Central memory CD8-positive, alpha-beta T cell (primary cell): Measurements from ENCODE around the gene GGCX.

ENCODE experiments used
- ATAC-seq: fragments of 150-1000 bp; cut with Tn5 transposase; replicated peaks from 2 replicates; pipeline ENCODE4 v1.10.0; 2022; ENCODE audit warnings: mild to moderate bottlenecking, moderate FRiP score, moderate number of reproducible peaks; ENCODE audit not compliant: poor library complexity, severe bottlenecking; ENCODE audit errors: extremely low read depth
- DNase-seq, 2 donors: peaks; one replicate each; pipeline ENCODE4 v3.0.0; 2021; ENCODE audit warnings: low spot score in 2 of 2
- H3K27ac Mint-ChIP-seq: one replicate; pipeline ENCODE4 v1.8.0; 2022; ENCODE audit warnings: low read depth, mild to moderate bottlenecking, moderate library complexity, mixed read lengths
- H3K27me3 Mint-ChIP-seq: one replicate; pipeline ENCODE4 v1.8.0; 2022; ENCODE audit warnings: mixed read lengths
- H3K36me3 Mint-ChIP-seq: one replicate; pipeline ENCODE4 v1.8.0; 2022; ENCODE audit warnings: mild to moderate bottlenecking, moderate library complexity, mixed read lengths; ENCODE audit not compliant: insufficient read depth
- H3K4me1 Mint-ChIP-seq: one replicate; pipeline ENCODE4 v1.8.0; 2022; ENCODE audit warnings: mixed read lengths
- H3K4me3 Mint-ChIP-seq: one replicate; pipeline ENCODE4 v1.8.0; 2022; ENCODE audit warnings: mild to moderate bottlenecking, moderate library complexity, mixed read lengths
- H3K9me3 Mint-ChIP-seq: one replicate; pipeline ENCODE4 v1.8.0; 2022; ENCODE audit warnings: mixed read lengths

The GGCX gene

DNA sequence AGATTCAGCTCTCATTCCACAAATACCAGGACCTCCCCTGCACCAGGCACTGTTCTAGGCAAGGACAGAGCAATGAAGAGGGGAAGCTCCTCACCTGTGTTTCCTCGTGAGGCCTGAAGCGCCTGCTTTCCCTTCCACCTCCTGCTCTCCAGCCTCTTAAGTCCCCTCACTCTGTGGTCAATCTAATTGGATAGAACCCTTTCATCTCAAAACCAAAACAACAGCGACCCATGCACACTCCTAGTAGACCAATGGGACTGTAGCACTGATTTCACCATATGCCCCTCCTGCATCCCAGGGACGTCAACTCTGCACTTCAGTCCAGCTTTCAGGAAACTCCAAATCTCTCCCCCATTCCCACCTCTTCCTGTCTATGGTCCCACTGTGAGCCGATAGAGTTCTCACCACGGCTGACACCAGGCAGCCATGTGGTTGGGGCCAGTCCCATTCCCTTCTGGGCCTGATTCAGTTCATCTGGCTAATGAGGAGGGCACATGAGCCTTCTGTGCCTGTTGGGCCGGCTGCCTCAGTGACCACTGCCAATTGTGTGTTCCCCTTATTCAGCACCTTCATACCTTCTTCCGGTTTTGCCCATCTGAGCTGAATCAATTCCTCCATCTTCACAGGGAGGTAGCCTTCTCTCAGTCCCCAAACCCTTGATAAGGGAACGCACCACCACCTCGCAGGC lies 55.6 kb downstream of the GGCX start:
- no peak overlapping the region for H3K4me3 Mint-ChIP-seq
- no peak for ATAC-seq
- DNase-seq = no peak
- no peaks in the 10 kb centered on the region for H3K27me3 Mint-ChIP-seq
- H3K27ac Mint-ChIP-seq = no peak overlapping the region
- H3K4me1 Mint-ChIP-seq = no peaks in the 10 kb centered on the region
- H3K36me3 Mint-ChIP-seq = no peaks in the 10 kb centered on the region
- H3K9me3 Mint-ChIP-seq = no peaks in the 10 kb centered on the region

DNA sequence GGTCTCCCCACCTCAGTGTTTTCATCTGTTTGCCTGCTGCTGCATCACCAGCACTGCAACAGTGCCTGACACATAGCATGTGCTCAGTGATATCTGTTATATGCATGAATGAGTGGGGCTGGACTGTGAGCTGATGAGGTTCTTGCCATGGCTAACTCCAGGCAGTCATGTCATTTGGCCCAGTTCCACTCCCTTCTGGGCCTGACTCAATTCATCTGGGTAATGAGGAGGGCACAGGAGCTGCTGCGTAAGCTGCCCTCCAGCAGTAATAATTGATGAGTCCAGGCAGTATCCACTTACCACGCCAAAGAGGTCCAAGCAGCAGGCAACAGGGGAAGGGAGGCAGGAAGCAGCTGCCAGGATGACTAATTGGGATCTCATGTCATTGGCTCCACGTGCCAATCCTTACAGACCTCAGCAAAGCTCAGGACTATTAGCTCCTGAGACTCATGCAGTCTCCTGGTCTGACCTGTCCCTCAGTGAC lies 56.5 kb downstream of the GGCX start:
- Mint-ChIP-seq H3K4me1 (no peaks in the 10 kb centered on the region), H3K4me3 (no peak overlapping the region), H3K27me3 (no peaks in the 10 kb centered on the region), H3K36me3 (no peaks in the 10 kb centered on the region), H3K9me3 (no peaks in the 10 kb centered on the region), H3K27ac (no peak overlapping the region)
- DNase-seq = no peak
- no peak for ATAC-seq

DNA sequence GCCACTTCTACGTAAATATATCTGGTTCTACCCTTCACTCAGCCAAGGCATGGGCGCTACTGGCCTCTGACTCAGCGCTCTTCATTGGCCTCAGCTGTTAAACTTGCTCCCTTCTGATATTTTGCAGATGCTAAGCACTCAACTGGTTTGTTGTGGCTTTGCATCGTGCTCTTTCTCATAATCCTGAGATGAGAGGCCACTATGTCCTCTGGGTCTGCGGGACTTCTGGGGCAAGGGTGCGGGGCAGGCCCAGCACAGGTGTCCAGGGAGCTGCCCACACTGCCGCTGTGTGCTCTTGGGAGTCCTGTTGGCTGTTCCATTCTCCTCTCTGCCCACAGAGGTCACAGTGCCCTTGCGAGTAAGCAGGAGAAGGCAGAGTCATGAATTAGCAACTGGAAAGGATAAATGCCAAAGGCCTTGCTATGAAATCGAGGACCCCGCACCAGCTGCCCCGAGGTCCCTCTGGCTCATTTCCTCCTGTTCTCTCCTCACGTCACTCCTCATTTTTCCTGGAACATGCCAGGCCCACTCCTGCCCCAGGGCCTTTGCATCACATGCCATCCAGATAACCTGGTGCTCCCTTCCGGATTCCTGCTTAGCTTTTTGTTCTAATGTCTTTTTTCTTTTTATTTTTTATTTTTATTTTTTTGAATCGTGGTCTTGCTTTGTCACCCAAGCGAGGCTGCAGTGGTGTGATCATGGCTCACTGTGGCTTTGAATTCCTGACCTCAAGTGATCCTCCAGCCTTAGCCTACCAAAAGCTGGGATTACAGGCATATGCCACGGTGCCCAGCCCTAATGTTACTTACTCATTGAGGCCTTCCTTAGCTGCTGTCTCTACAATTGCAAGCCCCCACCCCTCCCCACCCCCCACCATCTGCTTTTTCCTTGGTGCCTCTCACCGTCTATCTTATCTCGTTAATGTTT lies 57.2 kb downstream of the GGCX start:
- Mint-ChIP-seq H3K9me3 (no peaks in the 10 kb centered on the region), H3K36me3 (no peaks in the 10 kb centered on the region), H3K27me3 (no peaks in the 10 kb centered on the region), H3K4me1 (no peaks in the 10 kb centered on the region), H3K27ac (no peak overlapping the region), H3K4me3 (no peak overlapping the region)
- ATAC-seq (no peak), DNase-seq (no peak)

DNA sequence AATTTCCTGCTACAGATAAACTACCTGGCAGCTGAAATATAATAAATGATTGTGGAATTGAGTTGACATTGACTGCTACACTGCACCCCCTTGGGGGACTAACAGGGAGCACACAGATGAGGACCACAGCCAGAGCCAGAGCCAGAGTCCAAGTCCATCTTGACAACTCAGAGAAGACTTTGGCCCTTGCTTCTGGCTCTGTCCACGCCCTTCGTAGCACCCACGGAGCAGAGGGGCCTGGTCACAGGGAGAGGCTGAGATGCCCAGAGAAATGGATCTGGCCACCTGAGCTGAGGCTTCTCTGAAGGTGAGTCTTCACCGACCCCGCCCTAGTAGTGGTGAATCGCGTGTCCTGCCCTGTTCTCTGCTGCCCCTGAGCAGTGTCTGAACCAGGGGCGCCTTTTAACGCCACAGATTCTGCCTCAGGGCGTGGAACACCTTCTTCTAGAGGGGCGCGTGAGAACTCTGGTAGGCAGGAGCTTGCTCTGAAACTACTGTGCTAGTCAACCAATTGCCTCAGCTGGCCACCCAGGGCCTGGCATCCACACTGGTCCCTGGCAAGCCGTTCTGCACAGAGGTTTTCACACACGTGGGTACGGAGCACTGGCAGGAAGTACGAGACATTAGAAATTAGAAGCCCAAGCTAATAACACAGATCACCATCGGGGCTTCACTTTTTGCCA lies 58.0 kb downstream of the GGCX start:
- ATAC-seq (no peak), DNase-seq (no peak)
- Mint-ChIP-seq H3K36me3 (no peaks in the 10 kb centered on the region), H3K9me3 (no peaks in the 10 kb centered on the region), H3K4me3 (no peak overlapping the region), H3K27me3 (no peaks in the 10 kb centered on the region), H3K27ac (no peak overlapping the region), H3K4me1 (no peaks in the 10 kb centered on the region)

DNA sequence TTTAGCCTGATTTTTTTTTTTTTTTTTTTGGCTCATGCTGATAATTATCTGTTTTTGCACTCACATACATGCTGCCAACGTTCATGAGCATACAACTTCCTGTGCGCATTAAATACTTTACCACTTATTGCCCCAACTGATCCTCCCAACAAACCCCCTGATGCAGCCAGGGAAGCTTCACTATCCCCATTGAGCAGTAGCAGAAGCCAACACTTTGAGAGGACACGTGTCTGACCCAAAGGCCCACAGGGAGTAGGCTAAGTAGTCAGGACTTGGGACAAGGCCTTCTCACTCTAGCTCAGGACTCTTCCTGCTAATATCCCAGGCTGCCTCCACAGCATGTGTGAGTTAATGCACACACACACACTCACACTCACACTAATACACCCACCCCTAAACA lies 58.6 kb downstream of the GGCX start:
- H3K9me3 Mint-ChIP-seq = no peaks in the 10 kb centered on the region
- H3K27ac Mint-ChIP-seq = no peak overlapping the region
- no peaks in the 10 kb centered on the region for H3K36me3 Mint-ChIP-seq
- H3K4me1 Mint-ChIP-seq = no peaks in the 10 kb centered on the region
- DNase-seq (no peak), ATAC-seq (no peak)
- no peaks in the 10 kb centered on the region for H3K27me3 Mint-ChIP-seq
- no peak overlapping the region for H3K4me3 Mint-ChIP-seq

DNA sequence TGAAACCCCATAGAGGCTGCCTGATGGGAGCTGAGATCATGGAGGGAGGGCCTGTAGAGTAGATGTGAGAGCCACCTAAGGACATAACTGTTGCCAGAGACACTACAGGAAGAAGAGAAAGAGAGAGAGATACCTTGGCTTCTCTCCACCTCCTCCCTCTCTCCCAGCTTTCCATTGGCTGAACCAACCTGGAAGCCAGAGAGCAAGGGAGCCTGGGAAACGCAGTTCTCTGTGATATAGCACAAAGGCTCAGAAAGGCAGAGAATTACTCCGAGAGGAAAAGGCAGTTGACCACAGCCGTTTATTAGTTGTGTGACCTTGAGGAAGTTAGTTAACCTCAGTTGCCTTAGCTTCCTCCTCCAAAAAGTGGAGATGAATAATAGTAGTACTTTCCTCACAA lies 60.0 kb downstream of the GGCX start:
- no peak overlapping the region for H3K4me3 Mint-ChIP-seq
- H3K27me3 Mint-ChIP-seq = no peaks in the 10 kb centered on the region
- H3K27ac Mint-ChIP-seq = no peak overlapping the region
- DNase-seq (no peak), ATAC-seq (no peak)
- H3K36me3 Mint-ChIP-seq = no peaks in the 10 kb centered on the region
- H3K4me1 Mint-ChIP-seq = no peaks in the 10 kb centered on the region
- no peaks in the 10 kb centered on the region for H3K9me3 Mint-ChIP-seq

DNA sequence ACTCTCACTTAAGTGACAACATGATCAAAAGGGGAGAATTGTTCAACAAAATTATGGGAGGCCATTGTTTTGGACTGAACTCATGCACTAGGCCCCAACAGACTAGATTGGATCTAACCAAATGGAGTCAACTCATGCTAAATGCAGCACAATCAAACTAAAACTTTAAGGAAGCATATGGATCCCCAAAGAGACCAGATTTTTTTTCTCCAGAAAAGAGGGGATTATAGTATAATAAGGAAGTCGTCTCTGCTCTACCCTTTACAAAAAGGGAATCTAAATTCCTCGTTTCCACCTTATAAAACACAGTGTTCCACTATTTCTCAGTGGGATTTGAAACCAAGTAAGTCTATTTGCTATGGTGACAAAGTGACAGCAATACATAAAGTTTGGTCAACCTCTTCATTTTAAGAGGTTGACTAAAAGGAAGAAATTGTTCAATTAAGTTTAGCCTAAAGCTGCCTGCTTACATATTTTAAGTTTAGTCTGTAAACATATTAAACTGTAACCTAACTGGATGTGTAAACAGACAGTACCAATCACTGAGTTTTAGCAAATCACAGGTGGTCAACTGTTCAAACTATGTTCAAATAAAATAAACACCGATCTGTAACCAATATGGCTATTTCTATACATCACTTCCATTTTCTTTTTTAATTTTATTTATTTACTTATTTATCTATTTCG lies 63.2 kb downstream of the GGCX start:
- Mint-ChIP-seq H3K4me1 (no peaks in the 10 kb centered on the region), H3K27me3 (no peaks in the 10 kb centered on the region), H3K9me3 (no peaks in the 10 kb centered on the region), H3K27ac (no peak overlapping the region), H3K4me3 (no peak overlapping the region), H3K36me3 (no peaks in the 10 kb centered on the region)
- ATAC-seq (no peak), DNase-seq (no peak)

DNA sequence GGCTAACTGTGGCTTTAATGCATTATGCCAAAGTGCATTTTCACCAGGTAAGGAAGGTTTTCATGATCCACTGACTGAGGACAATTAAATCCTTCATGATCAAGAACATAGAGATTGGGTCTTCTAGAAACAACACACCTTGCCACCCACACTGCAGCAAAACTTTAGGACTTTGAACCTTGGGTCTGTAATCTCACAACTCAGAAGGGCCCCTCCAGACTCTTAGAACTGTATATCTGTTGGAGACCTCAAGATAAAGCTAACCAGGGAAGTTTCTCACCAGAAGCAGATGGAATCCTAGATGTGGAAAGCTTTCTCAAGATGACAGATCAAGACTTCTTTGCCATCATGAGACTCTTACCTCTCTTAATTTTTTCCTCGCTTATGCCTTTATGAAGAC lies 64.9 kb downstream of the GGCX start:
- ATAC-seq (no peak), DNase-seq (no peak)
- no peaks in the 10 kb centered on the region for H3K27me3 Mint-ChIP-seq
- no peak overlapping the region for H3K27ac Mint-ChIP-seq
- H3K4me3 Mint-ChIP-seq = no peak overlapping the region
- no peaks in the 10 kb centered on the region for H3K36me3 Mint-ChIP-seq
- no peaks in the 10 kb centered on the region for H3K4me1 Mint-ChIP-seq
- no peaks in the 10 kb centered on the region for H3K9me3 Mint-ChIP-seq
